Measurements from ENCODE around the gene GPC1. TPM values are rescaled to one million over a fixed set of nuclear protein-coding genes. Genes with fewer than 3 reads are reported as not detected.

The GPC1 gene
- total and polyA plus RNA-seq, 2 of the 4 experiments (the other 2 are of a cell fraction): 16.0 to 211 TPM

DNA sequence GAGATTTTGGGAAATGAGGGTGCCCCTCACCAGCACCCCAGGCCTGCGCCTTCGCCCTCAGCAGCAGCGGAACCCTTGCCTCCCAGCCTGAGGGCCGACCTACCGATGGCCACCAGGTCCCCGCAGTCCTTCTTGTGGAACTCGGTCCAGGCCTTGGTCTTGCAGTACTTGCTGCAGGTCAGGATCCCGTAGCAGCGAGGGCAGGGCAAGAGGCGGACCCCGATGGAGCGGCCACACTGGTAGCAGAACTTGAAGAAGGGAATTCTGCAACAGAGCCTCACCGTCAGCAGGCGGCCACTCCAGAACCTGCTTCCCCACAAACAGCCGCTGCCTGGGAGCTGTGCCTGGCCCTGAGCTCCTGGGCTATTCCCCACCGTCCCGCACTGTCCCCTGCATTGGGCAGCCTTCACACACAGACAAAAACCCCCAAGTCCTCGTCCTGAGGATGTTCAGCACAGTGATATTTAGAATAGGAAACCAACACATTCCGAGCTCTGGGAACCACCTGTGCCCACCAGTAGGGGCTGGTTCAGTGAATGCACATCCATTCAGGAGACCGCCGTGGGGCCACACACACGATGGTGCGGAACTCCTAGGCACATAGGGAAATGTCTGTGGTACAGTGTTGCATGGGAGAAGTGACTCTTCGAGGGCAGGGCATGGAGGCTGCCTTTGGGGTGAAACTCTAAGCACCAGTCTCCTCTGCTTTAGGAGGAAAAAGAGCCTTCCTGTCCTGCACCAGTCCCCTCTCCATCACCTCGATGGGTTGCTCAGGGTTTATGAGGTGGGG lies 45.6 kb downstream of the GPC1 start:
- Histone ChIP-seq H3K14ac (replicated peaks; ENCODE audit: low read depth, low read length) (no peak overlapping the region), H3K9me3 (ENCODE audit: control insufficient read depth, insufficient read depth, low read length) (no peaks in the 10 kb centered on the region), H3K27ac (ENCODE audit: insufficient read depth, low read length) (no peak overlapping the region), H3K9me1 (ENCODE audit: insufficient read depth, low read length) (no peaks in the 10 kb centered on the region), H3K4ac (ENCODE audit: low read depth, low read length) (no peak overlapping the region), H2BK120ac (ENCODE audit: low read depth, low read length) (no peak overlapping the region), H4K91ac (ENCODE audit: insufficient read depth, low read depth, low read length) (no peak overlapping the region), H3K27me3 (ENCODE audit: control insufficient read depth, insufficient read depth, low read length) (no peaks in the 10 kb centered on the region), H3K23ac (ENCODE audit: low read depth, low read length) (no peak overlapping the region), H2AFZ (replicated peaks; ENCODE audit: low read length, poor library complexity) (no peak overlapping the region), H3K56ac (ENCODE audit: extremely low read depth, insufficient read depth, low read length) (no peak overlapping the region), H4K8ac (ENCODE audit: low read depth in 2 of 2, low read length in 2 of 2) (no peak overlapping the region), H2BK5ac (ENCODE audit: low read depth, low read length, poor library complexity, severe bottlenecking) (no peak overlapping the region), H2AK9ac (replicated peaks; ENCODE audit: low read depth, low read length, poor library complexity) (no peak overlapping the region), H2BK20ac (ENCODE audit: low read depth, low read length) (no peak overlapping the region), H3K79me1 (ENCODE audit: low read depth in 1 of 2, low read length in 2 of 2) (no peaks in the 10 kb centered on the region), H3K9ac (ENCODE audit: low read depth, low read length) (no peak overlapping the region), H4K20me1 (ENCODE audit: insufficient read depth, low read length) (no peaks in the 10 kb centered on the region), H2BK15ac (ENCODE audit: low read depth, low read length) (no peak overlapping the region), H3K4me2 (ENCODE audit: low read depth, low read length) (no peak overlapping the region), H4K5ac (ENCODE audit: low read depth, low read length) (no peak overlapping the region), H3K36me3 (ENCODE audit: control insufficient read depth, insufficient read depth, low read length) (no peaks in the 10 kb centered on the region), H3K18ac (ENCODE audit: low read depth, low read length) (no peak overlapping the region), H3K4me1 (ENCODE audit: control insufficient read depth, insufficient read depth, low read length) (no peaks in the 10 kb centered on the region), H3K4me3 (ENCODE audit: insufficient read depth, low read depth, low read length) (no peak overlapping the region), H2AK5ac (ENCODE audit: low read depth, low read length) (no peak overlapping the region)
- dilution Hi-C loops (cut with HindIII; ENCODE audit: low sequenced_read_pairs, unreplicated experiment): no loop called here
- WGBS, 2 experiments (ENCODE audit: extremely low coverage in 2 of 2, insufficient read length in 1 of 2): no CpG with 5 or more reads among the region's 25 CpGs
- intact Hi-C loops (cut with micrococcal nuclease): no loop called here
- ATAC-seq (ENCODE audit: low read depth): no peak
- no TSS peak for BruUV-seq (replicated peaks)
- ChIA-PET POLR2A (ENCODE audit: unreplicated experiment) (no interaction called here), CTCF (no interaction called here)
- in situ Hi-C loops (cut with MboI; ENCODE audit: low sequenced_read_pairs): no loop called here
- DNase-seq: no peak
- TF ChIP-seq MAFK (IDR thresholded peaks at IDR 0.05; ENCODE audit: low read depth, low read length) (no peak), RCOR1 (IDR thresholded peaks at IDR 0.05; ENCODE audit: insufficient replicate concordance, low read length) (no peak), RAD21 (IDR thresholded peaks at IDR 0.05; ENCODE audit: low read length) (no peak), NFE2L2 (IDR thresholded peaks at IDR 0.05; ENCODE audit: low read depth, low read length) (no peak), USF2 (IDR thresholded peaks at IDR 0.05; ENCODE audit: low read depth, low read length) (no peak), FOS (IDR thresholded peaks at IDR 0.05; ENCODE audit: low read depth, low read length) (no peak), CHD1 (IDR thresholded peaks at IDR 0.05; ENCODE audit: low read depth, low read length) (no peak)
- TF ChIP-seq, protein P1, sequence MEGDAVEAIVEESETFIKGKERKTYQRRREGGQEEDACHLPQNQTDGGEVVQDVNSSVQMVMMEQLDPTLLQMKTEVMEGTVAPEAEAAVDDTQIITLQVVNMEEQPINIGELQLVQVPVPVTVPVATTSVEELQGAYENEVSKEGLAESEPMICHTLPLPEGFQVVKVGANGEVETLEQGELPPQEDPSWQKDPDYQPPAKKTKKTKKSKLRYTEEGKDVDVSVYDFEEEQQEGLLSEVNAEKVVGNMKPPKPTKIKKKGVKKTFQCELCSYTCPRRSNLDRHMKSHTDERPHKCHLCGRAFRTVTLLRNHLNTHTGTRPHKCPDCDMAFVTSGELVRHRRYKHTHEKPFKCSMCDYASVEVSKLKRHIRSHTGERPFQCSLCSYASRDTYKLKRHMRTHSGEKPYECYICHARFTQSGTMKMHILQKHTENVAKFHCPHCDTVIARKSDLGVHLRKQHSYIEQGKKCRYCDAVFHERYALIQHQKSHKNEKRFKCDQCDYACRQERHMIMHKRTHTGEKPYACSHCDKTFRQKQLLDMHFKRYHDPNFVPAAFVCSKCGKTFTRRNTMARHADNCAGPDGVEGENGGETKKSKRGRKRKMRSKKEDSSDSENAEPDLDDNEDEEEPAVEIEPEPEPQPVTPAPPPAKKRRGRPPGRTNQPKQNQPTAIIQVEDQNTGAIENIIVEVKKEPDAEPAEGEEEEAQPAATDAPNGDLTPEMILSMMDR (conservative IDR thresholded peaks at IDR 0.05; ENCODE audit: low read depth, low read length): no peak
- TF ChIP-seq, protein P2, sequence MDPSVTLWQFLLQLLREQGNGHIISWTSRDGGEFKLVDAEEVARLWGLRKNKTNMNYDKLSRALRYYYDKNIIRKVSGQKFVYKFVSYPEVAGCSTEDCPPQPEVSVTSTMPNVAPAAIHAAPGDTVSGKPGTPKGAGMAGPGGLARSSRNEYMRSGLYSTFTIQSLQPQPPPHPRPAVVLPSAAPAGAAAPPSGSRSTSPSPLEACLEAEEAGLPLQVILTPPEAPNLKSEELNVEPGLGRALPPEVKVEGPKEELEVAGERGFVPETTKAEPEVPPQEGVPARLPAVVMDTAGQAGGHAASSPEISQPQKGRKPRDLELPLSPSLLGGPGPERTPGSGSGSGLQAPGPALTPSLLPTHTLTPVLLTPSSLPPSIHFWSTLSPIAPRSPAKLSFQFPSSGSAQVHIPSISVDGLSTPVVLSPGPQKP (IDR thresholded peaks at IDR 0.05; ENCODE audit: borderline replicate concordance, low read depth, low read length): no peak
